Measurements from ENCODE around the gene C2orf15.

The C2orf15 gene

GRCh38 chr2:99166218-99166617 lies 24.7 kb downstream of the C2orf15 start:
- TF ChIP-seq CTCF (conservative IDR thresholded peaks at IDR 0.05; ENCODE audit: low read depth, low read length) = no peak
- H3K4me3 ChIP-seq (ENCODE audit: low read length) = no peak overlapping the region
- no peak for DNase-seq (ENCODE audit: low read depth)

GRCh38 chr2:99169534-99169933 lies 28.0 kb downstream of the C2orf15 start:
- no peak for DNase-seq (ENCODE audit: low read depth)
- TF ChIP-seq CTCF (conservative IDR thresholded peaks at IDR 0.05; ENCODE audit: low read depth, low read length) = no peak
- H3K4me3 ChIP-seq (ENCODE audit: low read length) = no peak overlapping the region

GRCh38 chr2:99171377-99172140 lies 30.1 kb downstream of the C2orf15 start:
- DNase-seq (ENCODE audit: low read depth) = no peak
- TF ChIP-seq CTCF (conservative IDR thresholded peaks at IDR 0.05; ENCODE audit: low read depth, low read length) = no peak
- H3K4me3 ChIP-seq (ENCODE audit: low read length) = no peak overlapping the region

- DNase-seq (ENCODE audit: low read depth) = peak; percentile 89
- no peak for TF ChIP-seq CTCF (conservative IDR thresholded peaks at IDR 0.05; ENCODE audit: low read depth, low read length)
Observed at GRCh38 chr2:99180755-99181623, 39.5 kb downstream of the C2orf15 start, which contains the start of the genes MITD1 and MRPL30. TSS of gene MITD1 (minus strand) at chr2:99181058. CDS start at chr2:99180981, 77 bp downstream. TSS of gene MRPL30 (plus strand) at chr2:99181184. CDS start at chr2:99186204, 5,020 bp downstream.

GRCh38 chr2:99181624-99182000 lies 40.1 kb downstream of the C2orf15 start:
- DNase-seq (ENCODE audit: low read depth) = no peak
- no peak for TF ChIP-seq CTCF (conservative IDR thresholded peaks at IDR 0.05; ENCODE audit: low read depth, low read length)

More at GRCh38 chr2:99180755-99181623, 39.5 kb downstream of the C2orf15 start, which contains the start of the genes MITD1 and MRPL30:
- H3K4me3 ChIP-seq (ENCODE audit: low read length) = peak within 1 kb of the TSS; percentile 93

GRCh38 chr2:99183025-99183424 lies 41.5 kb downstream of the C2orf15 start:
- DNase-seq (ENCODE audit: low read depth) = no peak
- no peak for TF ChIP-seq CTCF (conservative IDR thresholded peaks at IDR 0.05; ENCODE audit: low read depth, low read length)
- no peak overlapping the region for H3K4me3 ChIP-seq (ENCODE audit: low read length)

More at GRCh38 chr2:99181624-99182000, 40.1 kb downstream of the C2orf15 start:
- peak overlapping the region; percentile 93 for H3K4me3 ChIP-seq (ENCODE audit: low read length)
